Measurements from ENCODE around the gene THAP12.
"Not testable (repeated sequence)": the region's sequence is repeated elsewhere in the genome, so short reads cannot be mapped to it uniquely, and the experiment has no call there.

The THAP12 gene

GRCh38 chr11:76323804-76324203 is 57.1 kb downstream of the THAP12 start:
- DNase-seq = no peak

GRCh38 chr11:76323375-76323774 is 57.6 kb downstream of the THAP12 start:
- DNase-seq = not testable (repeated sequence)

DNA sequence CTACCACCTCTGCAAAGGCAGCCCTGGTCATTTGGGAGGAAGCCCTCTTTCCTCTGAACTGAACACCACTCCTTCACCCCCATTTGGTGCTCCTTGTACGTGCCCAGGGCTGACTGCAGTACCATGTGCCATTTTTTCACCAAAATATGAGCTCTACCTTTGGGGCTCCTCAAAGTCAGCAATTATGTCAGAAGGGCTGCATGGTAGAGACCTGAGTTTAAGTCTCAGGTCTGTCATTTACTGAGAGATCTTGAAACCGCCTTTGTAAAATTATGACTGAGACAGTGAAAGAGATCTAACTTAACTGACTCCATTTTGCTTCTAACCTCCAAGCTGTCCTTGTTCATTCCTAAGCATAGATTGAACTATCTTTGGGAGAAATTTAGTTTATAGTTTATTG is 58.0 kb downstream of the THAP12 start:
- DNase-seq = no peak

GRCh38 chr11:76322540-76322939 is 58.4 kb downstream of the THAP12 start:
- DNase-seq = no peak

DNA sequence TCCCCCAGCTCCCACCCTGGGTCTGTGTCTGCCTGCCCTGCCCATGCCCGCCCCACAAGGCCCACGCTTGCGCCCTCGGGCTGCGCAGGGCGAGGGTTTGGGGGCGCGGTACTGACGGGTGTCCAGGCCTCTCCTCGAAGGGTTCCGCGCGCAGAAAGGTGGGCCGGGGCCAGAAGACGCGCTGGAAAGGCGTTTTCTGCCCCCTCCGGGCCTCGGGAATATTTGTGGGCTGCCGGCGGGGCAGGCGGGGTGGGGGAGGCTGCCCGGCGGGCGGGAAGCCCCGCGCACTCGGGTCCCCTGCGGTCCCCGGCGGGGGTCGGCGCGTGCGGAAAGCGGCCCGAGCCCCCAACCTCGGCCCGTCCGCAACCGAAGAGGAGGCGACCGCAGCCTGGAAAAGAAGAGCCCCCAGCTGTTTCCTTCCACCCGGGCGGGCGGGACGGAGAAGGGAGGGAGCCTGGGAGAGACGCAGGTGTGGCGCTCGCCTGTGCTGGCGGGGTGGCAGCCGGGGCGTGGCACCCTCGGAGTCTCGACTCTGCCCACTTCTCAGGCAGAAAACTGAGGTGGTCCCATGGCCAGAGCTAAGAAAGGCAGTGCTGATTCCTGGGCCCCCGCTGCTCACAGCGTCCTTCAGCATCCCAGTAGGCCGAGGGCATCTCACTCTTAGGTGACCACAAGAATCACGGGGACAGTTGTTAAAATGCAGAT is 59.0 kb downstream of the THAP12 start:
- DNase-seq = no peak

DNA sequence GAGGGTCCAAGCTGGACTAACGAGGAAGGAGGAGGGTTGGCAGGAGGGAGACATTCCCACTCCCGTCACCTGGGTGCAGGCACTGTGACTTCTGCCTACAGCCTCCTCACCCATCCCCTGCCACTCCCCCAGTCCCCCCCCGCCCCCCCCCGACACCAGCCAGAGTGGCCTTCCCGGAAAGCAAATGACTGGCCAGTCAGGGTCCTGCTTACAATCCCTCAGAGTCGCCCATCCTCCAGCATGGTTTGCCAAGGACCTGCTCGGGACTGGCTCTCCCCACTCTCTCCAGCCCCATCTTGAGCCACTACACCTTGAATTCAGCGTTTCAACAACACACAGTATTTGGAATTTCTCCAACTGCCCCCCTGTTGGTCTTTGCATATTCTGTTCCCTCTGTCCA is 59.6 kb downstream of the THAP12 start:
- DNase-seq = no peak

DNA sequence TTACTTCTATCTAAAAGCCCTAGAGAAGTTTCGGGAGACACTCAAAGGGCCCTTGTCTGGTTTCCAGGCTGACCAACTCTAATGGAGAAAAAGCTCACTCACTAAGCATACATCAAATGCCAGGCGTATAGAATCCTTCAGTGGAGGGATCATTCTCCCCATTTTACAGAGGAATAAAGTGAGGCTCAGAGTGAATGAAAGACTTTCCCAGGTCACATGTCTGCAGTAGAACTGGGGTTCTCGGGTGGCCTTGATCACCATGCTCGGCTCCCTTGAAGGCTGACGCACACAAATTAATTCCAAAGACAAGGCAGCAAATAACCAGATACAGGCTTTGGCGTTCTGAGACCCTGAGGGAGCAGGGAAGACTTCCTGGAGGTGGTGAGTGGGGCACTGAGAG is 60.0 kb downstream of the THAP12 start:
- no peak for DNase-seq

- not testable (repeated sequence) for DNase-seq
Observed at GRCh38 chr11:76319798-76320197, 61.1 kb downstream of the THAP12 start.

DNA sequence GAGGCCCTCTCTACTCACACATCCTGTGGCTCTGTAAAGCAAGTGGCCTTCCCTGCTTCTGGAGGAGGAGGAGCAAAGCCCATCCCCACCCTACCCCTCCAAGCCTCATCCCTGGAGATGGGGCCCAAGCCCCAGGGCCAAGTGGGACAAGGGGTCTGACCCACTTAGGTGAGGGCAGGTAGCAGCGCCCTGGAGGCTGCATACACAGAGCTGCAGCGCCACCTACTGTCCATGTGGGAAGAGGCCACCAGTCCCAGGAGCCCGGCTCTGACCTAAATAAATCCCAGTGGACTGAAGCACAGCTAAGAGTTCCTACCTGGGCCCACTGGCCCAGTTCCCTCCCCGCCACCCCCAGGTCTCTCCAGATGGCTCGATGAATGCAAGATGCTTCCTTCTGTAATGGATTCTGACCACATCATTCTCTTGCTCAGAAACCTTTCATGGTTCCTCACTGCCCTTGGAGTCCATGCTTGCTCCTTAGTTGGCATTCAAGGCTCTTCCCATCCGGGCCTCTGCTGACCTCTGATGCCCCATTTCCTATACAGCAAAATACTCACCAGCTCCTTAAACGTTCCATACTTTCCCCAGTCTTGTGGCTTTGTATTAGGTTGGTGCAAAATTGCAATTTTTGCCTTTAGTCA is 62.1 kb downstream of the THAP12 start:
- DNase-seq = peak; percentile 53 to 87 (median 80)

DNA sequence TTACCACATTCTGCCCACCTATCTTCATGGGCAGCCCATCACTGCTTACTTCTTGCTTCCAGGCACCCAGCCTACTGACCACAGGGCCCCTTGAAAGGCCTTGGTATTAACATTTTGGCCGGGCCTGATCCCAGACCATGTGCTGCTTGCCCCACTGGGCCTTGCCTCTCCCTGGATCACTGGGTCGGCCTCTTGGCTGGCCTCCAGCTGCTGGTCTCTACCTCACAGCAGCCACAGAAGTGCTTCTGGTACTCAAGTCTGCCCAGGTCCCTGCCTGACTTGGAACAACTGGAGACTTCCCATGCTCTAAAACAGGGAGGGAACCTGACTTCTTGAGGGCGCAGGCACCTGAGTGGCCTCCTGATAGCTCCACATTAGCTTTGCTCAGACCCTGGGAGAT is 63.6 kb downstream of the THAP12 start:
- DNase-seq = no peak

GRCh38 chr11:76316726-76317125 is 64.2 kb downstream of the THAP12 start:
- DNase-seq = no peak

GRCh38 chr11:76315182-76315853 is 65.6 kb downstream of the THAP12 start:
- DNase-seq = no peak

DNA sequence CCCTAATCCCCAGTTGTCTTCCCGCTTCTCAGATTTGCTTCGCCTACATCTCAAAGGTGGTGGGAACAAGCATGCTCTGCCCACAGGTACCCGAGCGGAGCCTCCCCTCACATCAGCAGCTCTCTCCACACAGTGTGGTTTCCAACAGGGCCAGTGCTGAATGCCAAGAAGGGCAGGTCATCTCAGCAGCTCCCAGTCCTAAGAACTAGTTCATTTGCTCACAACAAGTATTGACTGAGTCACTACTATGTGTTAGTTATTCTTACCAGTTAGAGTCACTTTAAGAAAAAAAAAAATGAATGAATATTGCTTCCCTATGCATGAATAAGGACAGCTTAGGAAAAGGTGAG is 66.2 kb downstream of the THAP12 start:
- DNase-seq = no peak

DNA sequence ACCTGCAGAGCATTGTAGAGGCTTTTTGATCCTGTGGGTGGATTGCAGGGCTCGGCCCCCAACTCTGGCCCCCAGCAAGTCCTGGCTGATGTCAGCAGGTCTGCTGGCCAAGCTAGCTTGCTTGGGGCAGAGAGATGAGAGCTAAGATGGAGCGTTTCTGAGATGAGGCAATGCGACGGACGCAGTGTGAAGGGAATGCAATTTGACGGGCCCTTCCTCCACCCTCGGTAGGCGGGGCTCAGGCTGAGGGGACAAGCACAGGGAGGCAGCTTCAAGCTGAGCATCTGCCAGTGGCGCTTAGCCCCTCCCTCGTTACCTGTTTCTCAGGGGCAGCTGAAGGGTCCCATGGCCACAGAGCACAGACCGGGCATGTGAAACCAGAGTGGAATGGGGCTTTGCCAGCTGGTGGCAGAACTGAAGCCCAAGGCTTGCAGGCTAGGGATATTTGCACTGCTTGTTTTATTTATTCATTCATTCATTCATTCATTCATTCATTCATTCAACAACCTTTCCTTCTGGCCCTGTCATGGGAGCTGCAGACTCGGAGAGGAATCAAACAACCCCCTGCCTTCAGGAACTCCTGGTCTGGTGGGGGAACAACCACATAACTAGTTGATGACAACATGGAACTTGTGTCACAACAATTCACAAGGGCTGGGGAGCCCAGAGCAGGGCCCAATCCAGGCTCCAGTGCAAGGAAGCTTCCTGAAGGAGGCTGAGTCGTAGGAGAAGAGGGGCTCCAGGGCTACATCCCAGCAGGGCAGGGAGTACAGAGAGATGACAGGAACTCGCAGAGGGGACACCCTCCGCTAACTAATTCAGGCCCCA is 66.8 kb downstream of the THAP12 start:
- no peak for DNase-seq

DNA sequence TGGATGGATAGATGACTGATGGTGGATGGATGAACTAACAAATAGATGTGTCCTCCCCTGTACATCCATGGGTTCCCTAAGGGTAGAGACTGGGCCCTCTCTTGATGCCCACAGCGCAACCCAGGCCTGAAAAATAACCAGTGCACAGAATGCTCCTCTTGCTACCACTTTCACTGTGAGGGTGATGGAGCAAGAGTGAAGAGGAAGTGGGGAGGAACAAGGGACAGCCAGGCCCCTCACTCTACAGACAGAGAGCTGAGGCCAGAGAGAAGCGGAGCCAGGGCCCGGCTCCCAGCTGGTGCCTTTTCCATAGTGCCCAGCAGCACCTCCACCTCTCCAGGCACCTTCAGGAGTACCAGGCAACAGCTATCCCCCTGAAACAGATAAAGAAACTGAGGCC is 67.7 kb downstream of the THAP12 start:
- no peak for DNase-seq

DNA sequence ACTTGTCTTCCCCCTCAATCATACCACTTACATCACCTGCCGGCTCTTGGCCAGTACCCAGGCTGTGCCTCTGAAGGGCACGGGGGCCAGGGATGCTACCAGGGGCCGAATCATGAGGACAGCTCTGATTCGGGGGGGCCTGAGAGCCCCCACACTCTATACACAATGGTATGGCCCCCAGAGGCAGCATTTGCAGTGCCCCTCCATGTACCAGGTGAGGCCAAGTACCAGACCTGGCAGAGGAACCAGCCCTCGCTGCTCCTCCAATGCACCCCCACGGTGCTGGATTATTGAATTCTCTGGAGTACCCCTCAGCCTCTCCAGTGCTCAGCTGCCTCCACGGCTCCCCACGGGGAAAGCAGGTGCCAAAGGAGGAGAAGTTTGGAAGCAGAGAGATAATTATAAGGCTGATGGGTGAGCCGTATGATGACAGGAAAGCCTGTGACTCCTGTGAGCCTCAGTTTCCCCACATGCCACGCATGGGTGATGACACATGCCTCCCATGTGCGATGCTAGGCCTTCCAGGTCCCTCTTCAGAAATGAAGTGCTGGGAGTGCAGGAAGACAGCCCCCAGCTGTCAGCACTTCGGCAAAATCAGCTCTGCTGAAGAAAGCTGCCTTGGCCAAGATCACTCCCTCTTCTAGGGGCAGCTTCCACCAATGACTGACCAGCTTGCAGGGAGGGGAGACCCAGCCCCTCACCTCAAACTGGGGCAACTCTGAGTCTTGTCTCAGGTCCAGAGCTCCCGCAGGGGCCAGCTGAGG is 69.9 kb downstream of the THAP12 start:
- no peak for DNase-seq

DNA sequence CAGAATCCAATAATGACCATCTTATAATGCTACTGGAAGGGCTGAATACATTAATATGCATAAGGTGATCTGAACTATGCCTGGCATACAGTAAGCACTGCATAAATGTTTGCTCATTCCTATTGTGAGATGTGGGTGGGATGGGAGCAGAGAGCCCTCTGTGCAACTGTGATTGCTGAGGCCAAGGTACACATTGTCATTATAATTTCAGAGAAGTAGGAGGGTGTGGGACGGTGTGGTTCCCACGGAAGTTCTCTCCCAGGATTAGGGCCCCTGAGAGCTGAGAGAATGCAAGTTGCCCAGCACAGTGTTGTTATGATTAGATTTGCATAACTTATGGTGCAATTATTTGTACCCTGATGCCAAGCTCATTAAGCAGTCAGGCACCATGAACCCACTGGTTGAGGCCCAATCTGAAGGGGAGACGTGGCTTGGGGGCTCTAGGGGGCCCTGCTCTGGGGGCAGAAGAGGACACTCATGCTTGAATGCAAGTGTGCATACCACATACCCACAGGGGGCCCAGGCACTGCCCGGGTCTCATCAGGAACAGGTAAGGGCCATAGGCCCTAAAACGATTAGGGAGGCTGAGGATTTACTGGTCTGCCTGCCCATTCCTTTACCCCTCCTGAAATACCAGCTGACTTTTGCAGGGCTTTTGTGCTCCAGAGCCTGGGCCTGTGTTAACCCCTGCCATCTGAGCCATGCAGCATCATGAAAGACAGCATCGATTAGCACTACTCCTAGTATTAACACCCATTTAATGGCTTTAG is 72.8 kb downstream of the THAP12 start:
- DNase-seq = no peak

DNA sequence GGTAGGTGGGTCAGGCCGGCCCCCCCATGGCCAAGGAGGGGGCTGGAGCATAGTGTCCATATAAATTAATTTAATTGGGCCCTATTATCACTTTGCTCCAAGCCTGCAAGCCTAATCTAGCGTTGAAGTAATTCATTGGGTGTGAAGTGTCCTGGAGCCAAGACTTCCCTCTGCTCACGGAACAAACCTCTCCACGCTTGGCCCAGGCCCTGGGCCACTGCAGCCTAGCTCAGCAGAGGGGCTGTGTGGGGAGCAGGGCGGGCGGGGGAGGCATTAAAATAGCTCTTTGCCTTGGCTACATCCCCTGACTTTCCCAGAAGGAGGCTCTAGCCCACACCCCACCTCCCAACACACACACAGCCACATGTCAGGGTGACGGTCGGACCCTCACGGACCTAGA is 73.5 kb downstream of the THAP12 start:
- no peak for DNase-seq

GRCh38 chr11:76303399-76303798 is 77.5 kb downstream of the THAP12 start:
- no peak for DNase-seq

- DNase-seq = no peak
Observed at GRCh38 chr11:76302996-76303395, 77.9 kb downstream of the THAP12 start.
